ENCODE data around the gene MTREX.

The MTREX gene

DNA sequence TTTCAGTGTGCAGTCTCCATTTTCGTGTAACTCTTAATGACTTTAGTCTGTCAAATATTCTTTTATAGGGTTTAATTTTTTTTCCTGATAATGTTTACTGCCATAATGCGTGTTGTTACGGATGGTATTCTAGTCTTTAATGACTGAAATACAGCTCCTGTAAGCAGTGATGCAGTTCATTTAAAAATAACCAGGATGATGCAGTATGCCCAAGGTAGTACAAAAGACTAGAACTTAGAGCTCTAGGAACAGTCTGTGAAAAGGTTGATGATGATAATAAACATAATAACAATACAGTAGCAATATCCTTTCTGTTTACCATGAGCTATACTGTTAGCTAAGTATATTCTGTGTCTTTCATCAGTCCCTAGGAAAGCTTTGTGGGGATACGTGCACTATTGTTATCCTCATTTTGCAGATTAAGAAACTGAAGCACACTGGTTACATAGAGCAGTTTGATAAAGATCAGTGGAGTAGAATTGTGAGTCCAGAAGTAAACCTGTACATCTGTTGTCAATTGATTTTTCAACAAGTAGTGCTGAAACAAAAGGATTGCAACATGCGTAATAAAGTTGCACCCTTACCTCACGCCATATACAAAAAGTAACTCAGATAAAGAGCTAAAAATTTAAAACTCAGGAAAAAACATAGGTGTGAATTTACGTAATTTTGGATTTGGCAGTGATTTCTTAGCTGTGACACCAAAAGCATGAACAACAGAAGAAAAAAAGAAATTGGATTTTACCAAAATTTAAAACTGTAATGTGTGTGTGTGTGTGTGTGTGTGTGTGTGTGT is 64.5 kb downstream of the MTREX start:
- DNase-seq (ENCODE audit: low read depth), result no peak
- H3K4me3 ChIP-seq (ENCODE audit: low read length), result no peak overlapping the region
- TF ChIP-seq, protein P1, sequence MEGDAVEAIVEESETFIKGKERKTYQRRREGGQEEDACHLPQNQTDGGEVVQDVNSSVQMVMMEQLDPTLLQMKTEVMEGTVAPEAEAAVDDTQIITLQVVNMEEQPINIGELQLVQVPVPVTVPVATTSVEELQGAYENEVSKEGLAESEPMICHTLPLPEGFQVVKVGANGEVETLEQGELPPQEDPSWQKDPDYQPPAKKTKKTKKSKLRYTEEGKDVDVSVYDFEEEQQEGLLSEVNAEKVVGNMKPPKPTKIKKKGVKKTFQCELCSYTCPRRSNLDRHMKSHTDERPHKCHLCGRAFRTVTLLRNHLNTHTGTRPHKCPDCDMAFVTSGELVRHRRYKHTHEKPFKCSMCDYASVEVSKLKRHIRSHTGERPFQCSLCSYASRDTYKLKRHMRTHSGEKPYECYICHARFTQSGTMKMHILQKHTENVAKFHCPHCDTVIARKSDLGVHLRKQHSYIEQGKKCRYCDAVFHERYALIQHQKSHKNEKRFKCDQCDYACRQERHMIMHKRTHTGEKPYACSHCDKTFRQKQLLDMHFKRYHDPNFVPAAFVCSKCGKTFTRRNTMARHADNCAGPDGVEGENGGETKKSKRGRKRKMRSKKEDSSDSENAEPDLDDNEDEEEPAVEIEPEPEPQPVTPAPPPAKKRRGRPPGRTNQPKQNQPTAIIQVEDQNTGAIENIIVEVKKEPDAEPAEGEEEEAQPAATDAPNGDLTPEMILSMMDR (conservative IDR thresholded peaks at IDR 0.05; ENCODE audit: low read length), result no peak

- TF ChIP-seq, protein P1 (conservative IDR thresholded peaks at IDR 0.05; ENCODE audit: low read length), result no peak
- DNase-seq (ENCODE audit: low read depth), result no peak
- H3K4me3 ChIP-seq (ENCODE audit: low read length), result no peak overlapping the region
Observed at GRCh38 chr5:55377810-55378209, 70.0 kb downstream of the MTREX start.

DNA sequence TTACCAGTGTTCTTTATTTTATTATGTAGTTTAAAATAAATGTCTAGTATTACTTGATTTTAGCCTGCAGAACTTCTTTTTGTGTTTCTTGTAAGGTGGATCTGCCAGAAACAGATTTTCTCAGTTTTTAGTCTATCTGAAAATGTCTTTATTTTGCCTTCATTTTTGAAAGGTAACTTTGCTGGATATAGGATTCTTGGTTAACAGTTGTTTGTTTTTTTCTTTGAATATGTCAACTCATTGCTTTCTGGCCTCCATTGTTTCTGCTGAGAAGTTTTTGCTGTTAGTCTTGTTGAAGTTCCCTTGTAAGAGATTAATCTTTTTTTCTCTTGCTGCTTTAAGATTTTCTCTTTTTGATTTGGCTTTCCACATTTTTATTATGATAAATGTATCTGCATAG is 75.5 kb downstream of the MTREX start:
- TF ChIP-seq, protein P1 (conservative IDR thresholded peaks at IDR 0.05; ENCODE audit: low read length), result no peak
- no peak overlapping the region for H3K4me3 ChIP-seq (ENCODE audit: low read length)
- DNase-seq (ENCODE audit: low read depth), result no peak

- TF ChIP-seq, protein P1 (conservative IDR thresholded peaks at IDR 0.05; ENCODE audit: low read length), result no peak
- no peak for DNase-seq (ENCODE audit: low read depth)
- H3K4me3 ChIP-seq (ENCODE audit: low read length), result no peak overlapping the region
Observed at GRCh38 chr5:55384072-55384471, 76.3 kb downstream of the MTREX start.

DNA sequence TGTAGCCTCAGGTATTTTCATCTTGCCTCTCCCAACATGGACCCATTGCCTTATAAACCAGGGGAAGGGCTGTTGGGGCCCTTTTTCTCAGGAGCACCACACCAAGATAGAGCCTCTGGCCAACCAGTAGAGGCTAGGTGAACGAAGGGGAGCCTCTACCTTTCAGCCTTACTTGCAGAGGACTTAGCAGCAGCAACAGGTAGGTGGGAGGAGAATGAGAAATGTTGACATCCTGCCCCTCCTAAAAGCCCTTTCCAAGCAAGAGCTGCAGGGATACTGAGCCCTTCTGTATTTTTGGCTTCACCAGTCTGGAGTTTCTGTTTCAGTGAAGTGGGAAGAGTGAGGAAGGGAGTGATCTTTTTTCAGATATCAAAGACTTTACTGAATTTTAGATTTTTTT is 77.4 kb downstream of the MTREX start:
- H3K4me3 ChIP-seq (ENCODE audit: low read length), result no peak overlapping the region
- TF ChIP-seq, protein P1 (conservative IDR thresholded peaks at IDR 0.05; ENCODE audit: low read length), result no peak
- no peak for DNase-seq (ENCODE audit: low read depth)

DNA sequence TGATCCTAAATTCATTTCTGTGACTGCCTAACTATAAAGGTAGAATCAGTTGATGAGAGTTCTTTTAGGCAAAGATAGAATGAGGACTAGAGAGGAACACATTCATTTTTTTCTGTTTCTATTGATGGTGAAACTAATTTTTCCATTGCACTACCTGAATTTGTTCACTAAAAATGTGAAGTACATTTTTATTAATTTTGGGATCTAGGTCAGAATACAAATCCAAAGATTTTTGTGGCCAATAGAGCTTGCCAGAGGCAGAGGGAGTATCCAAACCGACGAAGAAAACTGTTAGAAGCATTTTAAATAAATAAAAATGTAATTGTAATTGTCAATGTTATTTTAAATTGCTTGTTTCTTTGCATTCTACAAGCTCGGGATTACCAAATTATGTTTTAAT is 78.1 kb downstream of the MTREX start:
- no peak for DNase-seq (ENCODE audit: low read depth)
- H3K4me3 ChIP-seq (ENCODE audit: low read length), result no peak overlapping the region
- TF ChIP-seq, protein P1 (conservative IDR thresholded peaks at IDR 0.05; ENCODE audit: low read length), result no peak

DNA sequence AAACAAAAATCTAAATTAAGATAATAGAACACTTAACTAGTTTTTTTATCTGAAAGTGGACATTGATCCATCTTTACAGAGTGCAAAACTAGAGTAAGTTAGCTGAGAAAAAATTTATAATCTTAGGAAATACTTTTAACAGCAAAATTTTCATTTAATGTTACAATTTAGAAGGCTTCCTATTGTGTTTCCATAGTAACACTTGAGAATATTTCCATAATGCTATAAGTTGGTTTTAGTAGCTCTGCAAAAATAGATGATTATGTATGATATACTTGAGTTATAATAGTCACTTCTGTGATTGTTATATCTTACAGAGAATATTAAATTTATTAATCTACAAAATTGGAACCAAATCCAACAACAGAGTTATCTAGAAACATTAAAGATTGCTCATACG is 78.6 kb downstream of the MTREX start:
- no peak overlapping the region for H3K4me3 ChIP-seq (ENCODE audit: low read length)
- DNase-seq (ENCODE audit: low read depth), result no peak
- TF ChIP-seq, protein P1 (conservative IDR thresholded peaks at IDR 0.05; ENCODE audit: low read length), result no peak

All from AG10803 (cell line).